ENCODE measurements around the gene MCU. TPM values are rescaled to one million over a fixed set of nuclear protein-coding genes. Genes with fewer than 3 reads are reported as not detected.

The MCU gene
- polyA plus RNA-seq, 2 donors = 17.8 to 36.0 TPM

DNA sequence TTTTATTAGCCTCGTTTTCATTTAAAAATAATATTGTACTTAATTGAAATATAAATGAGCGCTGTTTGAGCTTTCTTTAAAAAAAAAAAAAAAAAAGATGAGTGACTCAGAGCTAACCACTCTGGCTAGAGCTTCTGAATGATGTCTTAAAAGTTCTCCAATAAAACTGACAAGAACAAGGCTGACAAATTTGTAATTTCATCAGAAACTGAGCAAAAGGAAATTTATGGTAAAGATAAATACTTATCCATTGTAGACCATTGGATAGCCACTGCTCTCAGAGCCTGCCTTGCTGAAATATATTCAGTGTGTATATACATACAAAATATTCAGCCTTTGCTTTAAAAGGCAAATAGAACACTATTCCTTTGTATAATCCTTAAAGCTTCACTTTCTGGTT lies 110.4 kb downstream of the MCU start:
- Histone ChIP-seq H3K4me3 (ENCODE audit: low read depth in 1 of 2, low read length in 2 of 2) (no peak overlapping the region), H3K4me1 (ENCODE audit: control insufficient read depth in 2 of 2, insufficient read depth in 2 of 2, low read length in 1 of 2) (no peaks in the 10 kb centered on the region), H3K27me3 (ENCODE audit: control insufficient read depth in 1 of 2, insufficient read depth in 2 of 2, low read length in 2 of 2) (no peaks in the 10 kb centered on the region), H3K36me3 (ENCODE audit: control insufficient read depth in 2 of 2, insufficient read depth in 2 of 2, low read length in 1 of 2) (no peaks in the 10 kb centered on the region), H3K27ac (ENCODE audit: low read depth in 2 of 2, low read length in 1 of 2) (no peak overlapping the region), H3K9me3 (ENCODE audit: control insufficient read depth in 2 of 2, insufficient read depth in 1 of 2, low read depth in 1 of 2, low read length in 1 of 2) (no peaks in the 10 kb centered on the region)
- 72 to 76% methylated on average over 2 of the region's 2 CpGs for WGBS, 2 donors

DNA sequence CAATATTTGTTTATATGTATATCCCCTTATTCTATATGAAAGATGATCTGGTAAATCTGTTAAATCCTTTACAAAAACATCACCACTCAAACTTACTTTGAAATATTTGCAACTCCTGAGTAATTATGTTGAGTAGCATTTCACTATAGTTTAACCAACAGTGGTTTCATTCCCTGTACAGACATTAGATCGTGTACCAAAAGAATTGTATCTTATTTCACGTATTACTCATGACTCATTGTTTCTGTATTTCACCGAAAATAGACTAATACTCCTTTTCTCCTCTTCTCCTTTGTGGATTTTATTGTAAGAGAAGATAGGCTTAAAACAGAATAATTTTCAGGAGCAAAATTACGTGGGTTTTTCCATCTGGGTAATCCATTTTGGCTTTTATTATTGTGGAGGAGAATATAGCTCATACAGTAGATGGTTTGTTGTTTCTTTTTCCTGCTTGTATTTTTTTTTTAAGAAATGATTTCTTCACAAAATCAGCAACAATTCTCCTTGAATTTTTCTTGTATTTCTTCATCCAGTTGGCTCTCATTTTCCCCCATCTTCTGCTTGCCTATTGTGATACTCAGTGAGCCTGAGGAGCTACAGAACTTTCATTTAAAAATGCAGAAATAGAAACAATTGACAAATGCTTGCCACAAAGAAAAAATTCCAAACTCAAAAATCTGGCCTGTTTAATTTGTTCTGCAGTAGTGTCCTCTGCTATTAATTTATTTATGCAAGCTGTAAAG lies 111.0 kb downstream of the MCU start:
- H3K27ac ChIP-seq (ENCODE audit: low read depth in 2 of 2, low read length in 1 of 2) = no peak overlapping the region
- H3K4me3 ChIP-seq (ENCODE audit: low read depth in 1 of 2, low read length in 2 of 2) = no peak overlapping the region
- no peaks in the 10 kb centered on the region for H3K4me1 ChIP-seq (ENCODE audit: control insufficient read depth in 2 of 2, insufficient read depth in 2 of 2, low read length in 1 of 2)
- no peaks in the 10 kb centered on the region for H3K27me3 ChIP-seq (ENCODE audit: control insufficient read depth in 1 of 2, insufficient read depth in 2 of 2, low read length in 2 of 2)
- no peaks in the 10 kb centered on the region for H3K9me3 ChIP-seq (ENCODE audit: control insufficient read depth in 2 of 2, insufficient read depth in 1 of 2, low read depth in 1 of 2, low read length in 1 of 2)
- WGBS, 2 donors = 17 to 45% methylated on average over 4 of the region's 4 CpGs
- H3K36me3 ChIP-seq (ENCODE audit: control insufficient read depth in 2 of 2, insufficient read depth in 2 of 2, low read length in 1 of 2) = no peaks in the 10 kb centered on the region

DNA sequence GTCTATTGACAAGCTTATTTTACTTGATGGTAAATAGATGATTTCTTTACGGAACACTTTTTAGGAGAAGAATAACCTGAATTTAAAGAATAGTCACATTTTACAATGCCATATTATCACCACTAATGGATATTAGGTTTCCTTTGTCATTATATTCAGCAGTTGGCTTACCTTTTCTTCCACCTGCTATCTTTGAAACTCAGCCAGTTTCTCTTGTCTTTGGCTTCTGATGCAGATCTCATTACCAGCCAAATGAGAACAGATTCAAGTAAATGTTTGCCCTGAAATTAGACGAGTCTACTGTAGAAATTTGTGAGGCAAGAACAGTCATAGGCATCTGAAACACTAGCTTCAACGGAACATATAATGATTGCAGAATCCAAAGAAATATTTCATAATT lies 116.1 kb downstream of the MCU start:
- WGBS, 2 donors = 78 to 85% methylated on average over 3 of the region's 3 CpGs
- Histone ChIP-seq H3K4me1 (ENCODE audit: control insufficient read depth in 2 of 2, insufficient read depth in 2 of 2, low read length in 1 of 2) (no peaks in the 10 kb centered on the region), H3K27me3 (ENCODE audit: control insufficient read depth in 1 of 2, insufficient read depth in 2 of 2, low read length in 2 of 2) (no peaks in the 10 kb centered on the region), H3K9me3 (ENCODE audit: control insufficient read depth in 2 of 2, insufficient read depth in 1 of 2, low read depth in 1 of 2, low read length in 1 of 2) (no peaks in the 10 kb centered on the region), H3K4me3 (ENCODE audit: low read depth in 1 of 2, low read length in 2 of 2) (no peak overlapping the region), H3K27ac (ENCODE audit: low read depth in 2 of 2, low read length in 1 of 2) (no peak overlapping the region), H3K36me3 (ENCODE audit: control insufficient read depth in 2 of 2, insufficient read depth in 2 of 2, low read length in 1 of 2) (no peaks in the 10 kb centered on the region)

DNA sequence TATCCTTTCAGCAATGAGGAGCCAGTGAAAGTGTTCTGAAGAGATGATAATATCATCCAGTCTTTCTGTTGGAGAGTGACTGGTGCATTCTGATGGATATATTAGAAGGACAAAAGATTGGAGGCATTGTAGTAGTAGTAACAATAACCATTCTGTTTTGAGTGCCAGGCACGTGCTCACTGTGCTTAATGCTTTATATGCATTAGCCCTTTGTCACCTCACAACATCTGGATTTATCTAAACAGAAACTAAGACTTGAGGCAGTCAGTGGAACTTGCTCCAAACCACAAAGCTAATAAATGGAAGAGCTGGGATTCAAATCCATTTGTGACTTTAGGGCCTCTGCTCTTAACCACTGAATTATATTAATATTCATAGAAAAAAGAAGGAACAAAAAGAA lies 117.1 kb downstream of the MCU start:
- 56 to 73% methylated on average over 1 of the region's 1 CpG for WGBS, 2 donors
- no peak overlapping the region for H3K27ac ChIP-seq (ENCODE audit: low read depth in 2 of 2, low read length in 1 of 2)
- no peaks in the 10 kb centered on the region for H3K36me3 ChIP-seq (ENCODE audit: control insufficient read depth in 2 of 2, insufficient read depth in 2 of 2, low read length in 1 of 2)
- H3K9me3 ChIP-seq (ENCODE audit: control insufficient read depth in 2 of 2, insufficient read depth in 1 of 2, low read depth in 1 of 2, low read length in 1 of 2) = no peaks in the 10 kb centered on the region
- no peak overlapping the region for H3K4me3 ChIP-seq (ENCODE audit: low read depth in 1 of 2, low read length in 2 of 2)
- peaks cover 0 to under 1% of the 10 kb centered on the region in 2 donors for H3K27me3 ChIP-seq (ENCODE audit: control insufficient read depth in 1 of 2, insufficient read depth in 2 of 2, low read length in 2 of 2)
- no peaks in the 10 kb centered on the region for H3K4me1 ChIP-seq (ENCODE audit: control insufficient read depth in 2 of 2, insufficient read depth in 2 of 2, low read length in 1 of 2)

DNA sequence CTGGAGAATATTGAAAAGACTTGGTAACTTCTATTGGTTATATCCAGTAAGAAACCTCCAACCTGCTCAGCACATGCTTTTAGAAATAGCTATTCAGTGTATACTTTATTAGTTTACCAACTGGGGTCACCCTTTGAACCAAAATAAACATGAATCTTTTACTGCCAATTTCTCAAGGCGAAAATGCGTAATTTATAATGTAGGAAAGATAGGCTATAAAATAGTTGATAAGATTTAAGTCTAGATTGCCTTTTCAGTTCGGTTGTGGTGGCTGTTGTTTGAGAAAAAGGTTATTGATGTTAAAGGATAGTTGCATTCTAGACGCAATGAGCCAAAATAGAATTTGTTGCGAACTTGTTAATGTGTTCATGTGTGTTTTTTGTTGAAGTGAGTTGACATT lies 119.0 kb downstream of the MCU start:
- H3K27ac ChIP-seq (ENCODE audit: low read depth in 2 of 2, low read length in 1 of 2) = no peak overlapping the region
- peaks cover 0 to 2% of the 10 kb centered on the region in 2 donors for H3K27me3 ChIP-seq (ENCODE audit: control insufficient read depth in 1 of 2, insufficient read depth in 2 of 2, low read length in 2 of 2)
- WGBS, 2 donors = 72 to 86% methylated on average over 5 of the region's 5 CpGs
- no peaks in the 10 kb centered on the region for H3K4me1 ChIP-seq (ENCODE audit: control insufficient read depth in 2 of 2, insufficient read depth in 2 of 2, low read length in 1 of 2)
- no peak overlapping the region for H3K4me3 ChIP-seq (ENCODE audit: low read depth in 1 of 2, low read length in 2 of 2)
- H3K9me3 ChIP-seq (ENCODE audit: control insufficient read depth in 2 of 2, insufficient read depth in 1 of 2, low read depth in 1 of 2, low read length in 1 of 2) = no peaks in the 10 kb centered on the region
- no peaks in the 10 kb centered on the region for H3K36me3 ChIP-seq (ENCODE audit: control insufficient read depth in 2 of 2, insufficient read depth in 2 of 2, low read length in 1 of 2)

DNA sequence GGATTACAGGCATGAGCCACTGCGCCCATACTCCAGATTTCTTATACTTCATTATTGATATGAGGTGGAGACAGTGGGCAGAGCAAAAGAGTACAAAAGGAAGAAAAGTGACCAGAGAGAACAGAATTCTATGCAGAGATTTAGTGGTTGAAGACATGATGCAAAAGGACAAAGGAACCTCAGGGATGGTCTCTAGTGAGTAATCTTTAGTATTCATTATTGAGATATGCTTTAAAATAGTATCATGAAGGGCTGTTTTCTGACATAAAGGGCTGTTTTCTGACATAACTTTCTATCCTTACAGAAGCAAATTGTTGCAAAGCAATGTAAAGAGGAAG lies 120.4 kb downstream of the MCU start:
- WGBS, 2 donors = 96 to 97% methylated on average over 1 of the region's 1 CpG
- Histone ChIP-seq H3K9me3 (ENCODE audit: control insufficient read depth in 2 of 2, insufficient read depth in 1 of 2, low read depth in 1 of 2, low read length in 1 of 2) (no peaks in the 10 kb centered on the region), H3K27me3 (ENCODE audit: control insufficient read depth in 1 of 2, insufficient read depth in 2 of 2, low read length in 2 of 2) (peaks cover 0 to 2% of the 10 kb centered on the region in 2 donors), H3K27ac (ENCODE audit: low read depth in 2 of 2, low read length in 1 of 2) (no peak overlapping the region), H3K36me3 (ENCODE audit: control insufficient read depth in 2 of 2, insufficient read depth in 2 of 2, low read length in 1 of 2) (no peaks in the 10 kb centered on the region), H3K4me1 (ENCODE audit: control insufficient read depth in 2 of 2, insufficient read depth in 2 of 2, low read length in 1 of 2) (no peaks in the 10 kb centered on the region), H3K4me3 (ENCODE audit: low read depth in 1 of 2, low read length in 2 of 2) (no peak overlapping the region)

DNA sequence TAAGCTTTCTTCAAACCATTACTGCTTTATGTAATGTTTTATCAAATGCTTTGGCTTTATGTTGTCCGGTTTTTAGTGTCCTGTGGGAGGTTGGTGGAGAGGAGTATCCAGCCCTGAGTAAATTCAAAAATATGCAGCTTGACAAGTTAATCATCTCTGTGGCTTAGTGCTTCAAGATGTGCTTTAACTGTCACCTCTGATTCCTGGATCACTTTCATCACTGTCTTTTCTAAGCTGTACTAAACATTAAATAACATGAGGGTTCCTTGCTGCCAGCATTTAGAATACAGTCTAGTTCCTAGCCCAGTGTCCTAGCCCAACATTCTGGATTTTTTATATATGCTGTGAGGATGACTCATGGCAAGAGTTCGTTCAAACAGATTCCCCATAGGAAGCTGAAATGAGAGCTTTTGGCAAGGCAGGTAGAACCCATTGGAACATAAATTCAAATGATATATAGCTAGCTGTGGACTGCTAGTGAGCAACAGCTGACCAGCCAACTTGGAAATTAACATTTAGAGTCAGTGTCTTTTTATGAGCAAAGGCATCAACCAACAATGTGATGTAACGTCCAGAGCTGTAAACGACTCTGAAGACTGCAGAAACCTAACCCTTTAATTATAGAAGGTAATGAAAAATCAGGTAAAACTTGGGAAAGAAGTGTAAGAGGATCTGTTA lies 120.9 kb downstream of the MCU start:
- Histone ChIP-seq H3K9me3 (ENCODE audit: control insufficient read depth in 2 of 2, insufficient read depth in 1 of 2, low read depth in 1 of 2, low read length in 1 of 2) (no peaks in the 10 kb centered on the region), H3K36me3 (ENCODE audit: control insufficient read depth in 2 of 2, insufficient read depth in 2 of 2, low read length in 1 of 2) (no peaks in the 10 kb centered on the region), H3K4me1 (ENCODE audit: control insufficient read depth in 2 of 2, insufficient read depth in 2 of 2, low read length in 1 of 2) (no peaks in the 10 kb centered on the region), H3K4me3 (ENCODE audit: low read depth in 1 of 2, low read length in 2 of 2) (no peak overlapping the region), H3K27me3 (ENCODE audit: control insufficient read depth in 1 of 2, insufficient read depth in 2 of 2, low read length in 2 of 2) (peaks cover 0 to 2% of the 10 kb centered on the region in 2 donors), H3K27ac (ENCODE audit: low read depth in 2 of 2, low read length in 1 of 2) (no peak overlapping the region)
- WGBS, 2 donors = 50 to 55% methylated on average over 4 of the region's 4 CpGs

DNA sequence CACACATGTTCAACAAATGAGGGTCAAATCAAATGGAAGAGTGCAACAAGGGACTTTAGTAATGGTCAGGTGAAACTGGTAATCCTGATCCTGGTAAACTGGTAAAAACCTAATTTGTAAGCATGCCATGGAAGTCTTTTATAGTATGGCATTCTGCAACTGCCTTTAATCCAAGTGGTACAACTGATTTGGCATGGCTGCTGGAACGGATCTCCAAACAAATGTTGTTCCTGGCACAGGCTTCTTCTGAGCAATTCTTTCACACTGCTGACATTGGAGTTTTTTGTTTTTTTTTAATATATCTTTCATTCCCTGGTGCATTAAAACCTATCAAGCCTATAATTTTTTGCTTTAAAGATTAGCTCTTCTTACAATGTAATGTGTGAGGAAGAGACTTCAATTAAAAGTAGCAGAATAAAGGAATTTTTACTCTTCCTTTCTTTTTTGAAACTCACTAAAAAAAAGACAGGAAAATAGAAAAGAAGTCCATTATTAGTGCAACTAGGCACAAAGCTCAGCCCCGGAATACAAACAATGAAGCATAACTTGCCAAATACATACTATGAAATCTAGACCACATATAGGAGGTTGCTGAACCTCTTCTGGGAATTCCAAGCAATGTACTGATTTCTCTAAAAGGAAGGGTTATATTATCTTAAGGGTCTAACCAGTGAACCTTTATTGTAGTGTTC lies 122.3 kb downstream of the MCU start:
- H3K9me3 ChIP-seq (ENCODE audit: control insufficient read depth in 2 of 2, insufficient read depth in 1 of 2, low read depth in 1 of 2, low read length in 1 of 2) = no peaks in the 10 kb centered on the region
- no peaks in the 10 kb centered on the region for H3K4me1 ChIP-seq (ENCODE audit: control insufficient read depth in 2 of 2, insufficient read depth in 2 of 2, low read length in 1 of 2)
- peaks cover 0 to 2% of the 10 kb centered on the region in 2 donors for H3K27me3 ChIP-seq (ENCODE audit: control insufficient read depth in 1 of 2, insufficient read depth in 2 of 2, low read length in 2 of 2)
- no peaks in the 10 kb centered on the region for H3K36me3 ChIP-seq (ENCODE audit: control insufficient read depth in 2 of 2, insufficient read depth in 2 of 2, low read length in 1 of 2)
- H3K27ac ChIP-seq (ENCODE audit: low read depth in 2 of 2, low read length in 1 of 2) = no peak overlapping the region
- 31 to 34% methylated on average over 2 of the region's 2 CpGs for WGBS, 2 donors
- no peak overlapping the region for H3K4me3 ChIP-seq (ENCODE audit: low read depth in 1 of 2, low read length in 2 of 2)

DNA sequence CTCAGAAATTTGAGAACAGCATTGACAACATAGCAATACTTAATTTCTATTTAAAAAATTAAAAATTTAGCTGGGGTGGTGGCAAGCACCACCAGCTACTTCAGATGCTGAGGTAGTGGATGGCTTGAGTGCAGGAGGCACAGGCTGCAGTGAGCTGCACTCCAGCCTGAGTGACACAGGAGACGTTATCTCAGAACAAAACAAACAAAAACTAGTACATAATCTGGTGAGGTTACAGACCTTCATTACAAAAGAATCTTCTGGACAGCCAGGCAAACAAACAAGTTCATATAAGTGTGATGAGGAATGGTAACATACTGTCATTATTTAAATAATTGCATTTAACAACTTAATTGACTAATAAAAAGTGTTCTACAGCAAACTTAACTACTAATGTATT lies 124.6 kb downstream of the MCU start:
- Histone ChIP-seq H3K36me3 (ENCODE audit: control insufficient read depth in 2 of 2, insufficient read depth in 2 of 2, low read length in 1 of 2) (no peaks in the 10 kb centered on the region), H3K4me1 (ENCODE audit: control insufficient read depth in 2 of 2, insufficient read depth in 2 of 2, low read length in 1 of 2) (no peaks in the 10 kb centered on the region), H3K4me3 (ENCODE audit: low read depth in 1 of 2, low read length in 2 of 2) (no peak overlapping the region), H3K27ac (ENCODE audit: low read depth in 2 of 2, low read length in 1 of 2) (no peak overlapping the region), H3K9me3 (ENCODE audit: control insufficient read depth in 2 of 2, insufficient read depth in 1 of 2, low read depth in 1 of 2, low read length in 1 of 2) (no peaks in the 10 kb centered on the region), H3K27me3 (ENCODE audit: control insufficient read depth in 1 of 2, insufficient read depth in 2 of 2, low read length in 2 of 2) (peaks cover 0 to 2% of the 10 kb centered on the region in 2 donors)
- WGBS, 2 donors = 64 to 85% methylated on average over 1 of the region's 1 CpG

Data from esophagus (tissue), 2 donors.